PC-9 (cell line): ENCODE results near the gene LETM1.

Experiments
- EZH2 ChIP-seq: fragments of 200-600 bp; sonication (generic); IDR thresholded peaks from 2 replicates; pipeline ENCODE4 v1.8.0; 2017; ENCODE audit warnings: antibody characterized with exemption, low read depth
- TF ChIP-seq, protein P1 (sequence below): fragments of 200-600 bp; sonication (generic); conservative IDR thresholded peaks from 2 replicates; pipeline ENCODE4 v1.6.1; 2017; ENCODE audit warnings: mixed run types, antibody characterized with exemption, mild to moderate bottlenecking, moderate library complexity

DNA sequence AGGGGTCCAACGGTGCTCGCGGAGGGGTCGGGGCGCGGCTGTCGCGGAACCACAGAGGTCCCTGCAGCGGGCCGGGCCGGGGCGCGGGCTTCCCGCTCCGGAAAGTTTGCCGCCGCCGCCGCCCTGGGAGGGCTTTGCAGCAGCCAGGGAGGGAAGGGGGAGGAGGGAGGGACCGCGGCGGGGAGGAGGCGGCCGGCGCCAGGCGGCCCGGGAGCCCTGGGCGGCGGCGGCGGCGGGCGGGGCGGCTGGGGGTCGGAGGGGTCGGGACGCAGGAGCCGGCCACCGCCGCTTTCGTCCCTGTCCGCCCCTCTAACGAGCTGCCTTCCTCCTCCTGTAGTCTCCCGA is 62.5 kb downstream of the LETM1 start:
- TF ChIP-seq, protein P1, sequence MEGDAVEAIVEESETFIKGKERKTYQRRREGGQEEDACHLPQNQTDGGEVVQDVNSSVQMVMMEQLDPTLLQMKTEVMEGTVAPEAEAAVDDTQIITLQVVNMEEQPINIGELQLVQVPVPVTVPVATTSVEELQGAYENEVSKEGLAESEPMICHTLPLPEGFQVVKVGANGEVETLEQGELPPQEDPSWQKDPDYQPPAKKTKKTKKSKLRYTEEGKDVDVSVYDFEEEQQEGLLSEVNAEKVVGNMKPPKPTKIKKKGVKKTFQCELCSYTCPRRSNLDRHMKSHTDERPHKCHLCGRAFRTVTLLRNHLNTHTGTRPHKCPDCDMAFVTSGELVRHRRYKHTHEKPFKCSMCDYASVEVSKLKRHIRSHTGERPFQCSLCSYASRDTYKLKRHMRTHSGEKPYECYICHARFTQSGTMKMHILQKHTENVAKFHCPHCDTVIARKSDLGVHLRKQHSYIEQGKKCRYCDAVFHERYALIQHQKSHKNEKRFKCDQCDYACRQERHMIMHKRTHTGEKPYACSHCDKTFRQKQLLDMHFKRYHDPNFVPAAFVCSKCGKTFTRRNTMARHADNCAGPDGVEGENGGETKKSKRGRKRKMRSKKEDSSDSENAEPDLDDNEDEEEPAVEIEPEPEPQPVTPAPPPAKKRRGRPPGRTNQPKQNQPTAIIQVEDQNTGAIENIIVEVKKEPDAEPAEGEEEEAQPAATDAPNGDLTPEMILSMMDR, result no peak
- no peak for TF ChIP-seq EZH2
